HepG2 (cell line): ENCODE data around the gene KCND3. TPM values are rescaled to one million over a fixed set of nuclear protein-coding genes. Genes with fewer than 3 reads are reported as not detected.

Source experiments
- ATAC-seq: fragments of 200-7000 bp; cut with Tn5 transposase; 3 replicates; pipeline ENCODE4 v1.9.1; 2020; ENCODE audit warnings: mild to moderate bottlenecking, moderate library complexity
- BruUV-seq: library from RNA; stranded (reverse); fragments of 400-500 nt; replicated peaks from 2 replicates; lab custom pipeline; 2021; lab: Mats Ljungman, UMichigan
- CTCF ChIA-PET: fragments of 300-600 bp; formaldehyde crosslinking; extraction: SDS; loops from one replicate; lab custom pipeline; 2021; ENCODE audit warnings: low total read pairs, inconsistent platforms, low intra/inter-chr PET ratio; lab: Yijun Ruan, JAX
- POLR2A ChIA-PET: fragments of 350-600 bp; sonication (Branson Sonifier 250); formaldehyde crosslinking; loops from one replicate; lab custom pipeline; 2020; ENCODE audit warnings: antibody characterized with exemption, inconsistent platforms; lab: Yijun Ruan, JAX
- DNase-seq: peaks from one replicate; pipeline ENCODE4 v3.0.0-alpha.2; 2015; ENCODE audit warnings: low spot score
- FAIRE-seq: peaks from 3 replicates; lab custom pipeline; 2011; peaks lifted over from hg19 to GRCh38; lab: Jason Lieb, UNC
- H2AFZ ChIP-seq: one replicate; pipeline ENCODE4 v1.6.1; 2011; ENCODE audit warnings: low read length, inconsistent platforms
- H3K27ac ChIP-seq: fragments of 300-600 bp; 3 replicates; pipeline ENCODE4 v1.8.0; 2011; ENCODE audit warnings: mixed run types, mild to moderate bottlenecking, mixed read lengths, low read length, inconsistent platforms; ENCODE audit not compliant: insufficient read depth; ENCODE audit errors: extremely low read length
- H3K27me3 ChIP-seq, 2 experiments: fragments of 200-600 bp in 1 of 2; 2 replicates in 1 of 2; 3 replicates in 1 of 2; pipeline versions ENCODE4 v1.6.0 to v1.8.0; 2011; ENCODE audit warnings: low read length in 2 of 2, mild to moderate bottlenecking in 2 of 2, moderate library complexity in 2 of 2, inconsistent platforms in 1 of 2; ENCODE audit not compliant: insufficient read depth in 2 of 2, control insufficient read depth in 1 of 2
- H3K36me3 ChIP-seq, 2 experiments: fragments of 200-600 bp in 1 of 2; replicated peaks in 1 of 2; 2 replicates in 1 of 2; 3 replicates in 1 of 2; pipeline versions ENCODE4 v1.5.1 to v1.8.0; 2011; ENCODE audit warnings: low read length in 2 of 2, inconsistent platforms in 1 of 2; ENCODE audit not compliant: insufficient read depth in 2 of 2, control insufficient read depth in 1 of 2
- H3K4me1 ChIP-seq: 2 replicates; pipeline ENCODE4 v1.5.1; 2012; ENCODE audit warnings: low read length, inconsistent platforms; ENCODE audit not compliant: insufficient read depth
- H3K4me2 ChIP-seq: 2 replicates; pipeline ENCODE4 v1.6.0; 2011; ENCODE audit warnings: low read depth, low read length, inconsistent platforms
- H3K4me3 ChIP-seq, 3 experiments: fragments of 200-600 bp in 1 of 3; sonication (generic), shearing (Covaris generic) in 1 of 3; replicated peaks in 1 of 3; 2 replicates each; pipeline ENCODE4 v1.5.1; 2011 to 2016; ENCODE audit warnings: low read length in 3 of 3, inconsistent platforms in 2 of 3, low read depth in 2 of 3, mild to moderate bottlenecking in 2 of 3, control low read depth in 1 of 3, mixed read lengths in 1 of 3; ENCODE audit not compliant: insufficient read depth in 1 of 3
- H3K79me2 ChIP-seq: one replicate; pipeline ENCODE4 v1.6.1; 2011; ENCODE audit warnings: low read length, inconsistent platforms; ENCODE audit not compliant: insufficient read depth
- H3K9ac ChIP-seq: 2 replicates; pipeline ENCODE4 v1.6.0; 2011; ENCODE audit warnings: mild to moderate bottlenecking, low read depth, low read length, inconsistent platforms; ENCODE audit not compliant: insufficient read depth
- H3K9me3 ChIP-seq: 2 replicates; pipeline ENCODE4 v1.5.1; 2012; ENCODE audit warnings: mild to moderate bottlenecking, low read length
- H4K20me1 ChIP-seq: 2 replicates; pipeline ENCODE4 v1.6.0; 2011; ENCODE audit warnings: inconsistent platforms, mild to moderate bottlenecking, low read length, moderate library complexity; ENCODE audit not compliant: insufficient read depth
- AKAP8 ChIP-seq: sonication (generic); formaldehyde crosslinking; IDR thresholded peaks from 2 replicates; pipeline ENCODE4 v1.5.1; 2020; ENCODE audit warnings: mild to moderate bottlenecking, missing genetic modification reagents
- CERS6 ChIP-seq: sonication (generic); formaldehyde crosslinking; IDR thresholded peaks from 2 replicates; pipeline ENCODE4 v1.5.0; 2020; ENCODE audit warnings: missing genetic modification reagents
- ETS1 ChIP-seq: sonication (generic); formaldehyde crosslinking; IDR thresholded peaks from 2 replicates; pipeline ENCODE4 v1.4.0; 2020; ENCODE audit warnings: missing genetic modification reagents
- KMT2B ChIP-seq: IDR thresholded peaks from 2 replicates; pipeline ENCODE4 v1.6.1; 2016; ENCODE audit warnings: missing genetic modification reagents, missing compliant biosample characterization
- NKX3-1 ChIP-seq: sonication (generic); formaldehyde crosslinking; IDR thresholded peaks from 2 replicates; pipeline ENCODE4 v1.5.0; 2020; ENCODE audit warnings: missing genetic modification reagents
- RAD51 ChIP-seq: fragments of 450-650 bp; IDR thresholded peaks from 2 replicates; pipeline ENCODE4 v1.6.1; 2016; ENCODE audit warnings: borderline replicate concordance
- RBFOX2 ChIP-seq: fragments of 200-400 bp; formaldehyde crosslinking; IDR thresholded peaks from 2 replicates; pipeline ENCODE4 v1.6.1; 2017; ENCODE audit warnings: low read depth, mild to moderate bottlenecking, low read length
- ZKSCAN1 ChIP-seq: fragments of 150-350 bp; IDR thresholded peaks from 2 replicates; pipeline ENCODE4 v1.6.1; 2014; ENCODE audit warnings: low read length
- ZNF18 ChIP-seq: sonication (generic); formaldehyde crosslinking; IDR thresholded peaks from 2 replicates; pipeline ENCODE4 v1.8.0; 2022; ENCODE audit warnings: mild to moderate bottlenecking, missing genetic modification reagents; ENCODE audit not compliant: insufficient replicate concordance
- ZNF274 ChIP-seq: sonication (generic); formaldehyde crosslinking; IDR thresholded peaks from 2 replicates; pipeline ENCODE4 v1.5.1; 2020; ENCODE audit warnings: mild to moderate bottlenecking, missing genetic modification reagents
- ZNF512 ChIP-seq: sonication (generic); formaldehyde crosslinking; IDR thresholded peaks from 2 replicates; pipeline ENCODE4 v1.4.0; 2020; ENCODE audit warnings: mild to moderate bottlenecking, missing genetic modification reagents
- ZNF547 ChIP-seq: sonication (generic); formaldehyde crosslinking; IDR thresholded peaks from 2 replicates; pipeline ENCODE4 v1.5.1; 2020; ENCODE audit warnings: mild to moderate bottlenecking, missing genetic modification reagents
- ZNF747 ChIP-seq: sonication (generic); formaldehyde crosslinking; IDR thresholded peaks from 2 replicates; pipeline ENCODE4 v1.8.1; 2023; ENCODE audit warnings: missing genetic modification reagents, mild to moderate bottlenecking, borderline replicate concordance
- ZNF784 ChIP-seq: sonication (generic); formaldehyde crosslinking; IDR thresholded peaks from 2 replicates; pipeline ENCODE4 v1.5.1; 2020; ENCODE audit warnings: missing genetic modification reagents, mild to moderate bottlenecking, borderline replicate concordance
- WGBS: methylation state at CpG from one replicate; pipeline ENCODE4 v1.1.6; 2017; ENCODE audit warnings: low lambda C conversion rate; 5-methylcytosine and 5-hydroxymethylcytosine counted together
- in situ Hi-C: cut with HindIII; loops from 2 replicates; pipeline ENCODE4 v1.10.0; 2017; ENCODE audit warnings: low pct_unique_long_range_greater_than_20kb; ENCODE audit not compliant: extremely low pct_ligation_motif_present
- intact Hi-C: fragments of 100-400 bp; cut with micrococcal nuclease; formaldehyde crosslinking; loops from one replicate; pipeline ENCODE4 v1.10.0; 2022; ENCODE audit not compliant: unreplicated experiment
- polyA plus RNA-seq, 8 experiments: library from polyadenylated mRNA; depleted of rRNA in 3 of 8; stranded (reverse) in 7 of 8; unstranded in 1 of 8; fragments of >200 nt; fragmentation: Illumina TruSeq in 4 of 8; extraction: Trizol in 4 of 8; gene quantifications; 2 replicates each; pipeline versions ENCODE4 v1.2.1 to v1.2.3, GENCODE V29; 2011 to 2016; ENCODE audit warnings: low read depth in 4 of 8, missing spikeins in 1 of 8, mixed read lengths in 1 of 8; ENCODE audit not compliant: insufficient read depth in 1 of 8
- total RNA-seq, 5 experiments: library from RNA; depleted of rRNA; stranded (reverse); fragments of >200 nt; fragmentation: Illumina TruSeq; extraction: Trizol; gene quantifications; 2 replicates each; pipeline ENCODE4 v1.2.3, GENCODE V29; 2016; ENCODE audit warnings: low read depth in 1 of 5

The KCND3 gene
- total and polyA plus RNA-seq, 2 of the 13 experiments (the other 11 are each of a cell fraction or from before 2014, with no cell fraction given): 0.04 TPM; not detected in 1

GRCh38 chr1:111803951-111804350 lies 185.5 kb downstream of the KCND3 start (continued):
- no peak for TF ChIP-seq KMT2B (CRISPR knock-in tag)
- no peak for TF ChIP-seq ZNF512
- TF ChIP-seq NKX3-1: no peak
- no peak for TF ChIP-seq ZNF747 (CRISPR knock-in tag)
- TF ChIP-seq CERS6 (CRISPR knock-in tag): no peak
- no peak for TF ChIP-seq ZKSCAN1
- TF ChIP-seq RBFOX2: no peak
- no peak for TF ChIP-seq ZNF547
- TF ChIP-seq RAD51: no peak
- no peak for TF ChIP-seq AKAP8 (CRISPR knock-in tag)

- Histone ChIP-seq H3K4me2 (no peak overlapping the region), H3K9me3 (no peaks in the 10 kb centered on the region), H4K20me1 (no peaks in the 10 kb centered on the region), H3K4me3 (no peak overlapping the region), H3K9ac (no peak overlapping the region), H2AFZ (no peak overlapping the region), H3K27me3 (peaks cover 4 to 35% of the 10 kb centered on the region in 2 experiments), H3K4me1 (no peaks in the 10 kb centered on the region), H3K79me2 (no peaks in the 10 kb centered on the region), H3K27ac (no peak overlapping the region), H3K36me3 (no peaks in the 10 kb centered on the region)
- POLR2A ChIA-PET: no interaction called here
- CTCF ChIA-PET: no interaction called here
- FAIRE-seq (no peak), DNase-seq (no peak), ATAC-seq (no peak)
- no TSS peak for BruUV-seq
- 11% methylated on average over 5 of the region's 5 CpGs for WGBS
- in situ Hi-C loops: no loop called here
- intact Hi-C loops: no loop called here
- TF ChIP-seq ZNF274 (CRISPR knock-in tag) (no peak), ZNF18 (no peak), ETS1 (CRISPR knock-in tag) (no peak), ZNF784 (CRISPR knock-in tag) (no peak), ZKSCAN1 (no peak)
Measured at GRCh38 chr1:111802984-111803383, 186.5 kb downstream of the KCND3 start.
